Left renal pelvis (tissue), 4 donors: ENCODE data around the gene MRPL55. TPM values are rescaled to one million over a fixed set of nuclear protein-coding genes. Genes with fewer than 3 reads are reported as not detected.

ENCODE experiments used
- DNase-seq, 4 donors: peaks; one replicate each; pipeline ENCODE4 v3.0.0-alpha.2; 2013; ENCODE audit warnings: low read depth in 4 of 4, low spot score in 3 of 4
- polyA plus RNA-seq, 4 donors: library from polyadenylated mRNA; unstranded; fragments of 120-200 nt; gene quantifications; one replicate each; pipeline ENCODE4 v1.2.1, GENCODE V29; 2013; ENCODE audit not compliant: insufficient read length in 4 of 4

MRPL55 gene
- polyA plus RNA-seq, 4 donors, result 35.2 to 56.0 (median 39.1) TPM

- no peak for DNase-seq
These were observed 39.2 kb upstream of the MRPL55 start for GRCh38 chr1:228148196-228148861.

- DNase-seq, result no peak
These were observed 38.7 kb upstream of the MRPL55 start for GRCh38 chr1:228147768-228148167.

DNA sequence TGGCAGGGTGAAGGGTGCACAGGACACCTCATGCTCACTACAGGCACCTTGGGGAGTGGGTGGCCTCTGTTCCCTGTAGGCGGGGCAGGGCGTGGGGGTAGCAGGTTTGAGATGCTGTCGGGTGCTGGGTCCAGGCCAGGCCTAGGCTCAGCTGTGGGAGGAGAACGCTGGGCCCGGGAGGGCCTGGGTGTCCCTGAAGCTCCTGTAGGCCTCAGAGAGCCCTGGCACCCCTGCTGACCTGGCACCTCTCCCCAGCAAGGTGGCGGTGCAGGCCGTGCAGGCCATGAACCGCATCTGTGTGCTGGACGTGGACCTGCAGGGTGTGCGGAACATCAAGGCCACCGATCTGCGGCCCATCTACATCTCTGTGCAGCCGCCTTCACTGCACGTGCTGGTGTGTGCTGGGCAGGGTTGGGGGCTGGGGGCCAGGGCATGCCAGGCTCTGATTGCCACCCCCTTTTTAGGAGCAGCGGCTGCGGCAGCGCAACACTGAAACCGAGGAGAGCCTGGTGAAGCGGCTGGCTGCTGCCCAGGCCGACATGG, 38.1 kb upstream of the MRPL55 start:
- no peak for DNase-seq

DNA sequence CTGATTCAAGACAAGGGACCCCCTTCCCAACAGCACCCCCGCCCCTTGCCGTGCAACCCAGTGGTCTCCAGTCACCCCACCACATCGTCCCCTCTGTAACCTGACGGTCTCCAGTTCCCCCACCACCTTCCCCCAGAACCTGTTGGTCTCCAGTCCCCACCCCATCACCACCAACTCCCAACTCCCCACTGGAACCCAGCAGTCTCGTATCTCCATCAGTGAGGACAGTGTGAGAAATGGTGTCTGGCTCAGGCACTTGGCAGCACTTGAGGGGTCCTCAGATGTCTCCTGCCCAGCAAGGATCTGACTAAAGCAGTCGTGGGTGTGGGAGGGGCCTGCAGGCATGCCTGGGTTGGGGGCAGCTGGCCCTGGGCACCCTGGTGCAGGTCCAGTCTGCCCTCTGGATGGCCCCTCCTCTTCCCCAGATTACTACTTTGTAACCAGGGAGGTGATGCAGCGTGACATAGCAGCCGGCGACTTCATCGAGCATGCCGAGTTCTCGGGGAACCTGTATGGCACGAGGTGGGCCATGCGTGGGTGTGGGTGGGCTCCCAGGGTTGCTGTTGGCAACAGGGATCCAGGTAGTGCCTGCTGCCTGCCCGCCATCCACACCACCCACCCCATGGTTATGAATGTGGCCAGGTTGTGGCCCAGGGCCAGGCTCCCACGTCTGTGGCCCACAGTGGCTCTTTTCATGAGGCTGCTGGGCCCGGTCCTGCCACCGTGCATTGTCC, 37.5 kb upstream of the MRPL55 start:
- no peak for DNase-seq

DNA sequence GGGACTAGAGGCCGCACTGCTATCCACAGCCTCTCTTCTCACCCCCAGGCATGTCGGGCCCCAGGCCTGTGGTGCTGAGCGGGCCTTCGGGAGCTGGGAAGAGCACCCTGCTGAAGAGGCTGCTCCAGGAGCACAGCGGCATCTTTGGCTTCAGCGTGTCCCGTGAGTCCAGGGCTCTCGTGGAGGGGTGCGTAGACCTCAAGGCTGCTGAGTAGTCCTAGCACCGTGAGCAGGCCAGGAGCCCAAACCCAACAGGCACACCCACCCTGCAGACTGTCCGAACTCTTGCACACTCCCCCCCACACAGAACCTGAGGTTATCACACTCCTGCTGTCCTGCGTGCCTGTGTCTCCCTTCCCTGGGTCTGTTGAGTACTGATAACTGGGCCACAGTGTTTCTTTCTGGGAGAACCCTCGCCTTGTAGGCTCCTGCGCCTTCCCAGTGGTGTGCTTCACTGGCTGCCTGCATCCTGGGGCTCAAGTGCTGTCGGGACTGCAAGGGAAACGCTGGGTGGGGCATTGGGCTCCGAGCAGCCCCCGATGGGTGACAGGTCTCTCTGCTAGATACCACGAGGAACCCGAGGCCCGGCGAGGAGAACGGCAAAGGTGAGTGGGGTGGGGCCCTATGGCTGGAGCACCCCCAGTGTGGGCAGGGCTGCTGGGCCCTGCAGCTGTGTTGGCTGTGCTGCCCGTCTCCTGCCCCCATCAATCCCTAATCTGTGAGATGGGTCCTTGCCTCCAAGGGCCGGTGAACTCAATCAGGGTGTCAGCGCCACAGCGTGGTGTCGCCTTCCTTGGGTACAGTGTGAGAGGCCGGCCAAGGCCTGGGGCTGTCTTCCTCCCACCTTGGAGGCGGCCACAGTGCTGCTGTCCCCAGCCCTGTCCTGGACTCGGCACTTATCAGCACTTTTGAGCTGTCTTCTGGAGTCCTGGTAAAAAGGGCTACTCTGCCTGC, 36.6 kb upstream of the MRPL55 start:
- no peak for DNase-seq

DNA sequence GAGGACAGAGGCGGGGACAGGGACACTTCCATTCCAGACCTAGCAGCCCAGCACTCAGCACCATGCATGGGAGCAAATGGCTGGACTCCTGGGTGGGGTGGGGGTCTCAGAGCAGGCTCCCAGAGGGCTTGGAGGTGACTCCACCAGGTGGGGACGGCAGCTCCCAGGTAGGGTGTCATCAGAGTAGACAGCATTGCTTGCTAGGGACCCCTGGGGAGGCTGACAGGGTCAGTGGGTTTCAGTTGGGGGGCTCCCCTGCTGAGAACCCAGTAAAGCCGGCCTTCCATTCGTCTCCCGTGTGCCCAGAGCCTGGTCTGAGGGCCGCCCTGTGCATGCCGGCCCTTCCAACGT, 35.9 kb upstream of the MRPL55 start:
- DNase-seq, result no peak

DNA sequence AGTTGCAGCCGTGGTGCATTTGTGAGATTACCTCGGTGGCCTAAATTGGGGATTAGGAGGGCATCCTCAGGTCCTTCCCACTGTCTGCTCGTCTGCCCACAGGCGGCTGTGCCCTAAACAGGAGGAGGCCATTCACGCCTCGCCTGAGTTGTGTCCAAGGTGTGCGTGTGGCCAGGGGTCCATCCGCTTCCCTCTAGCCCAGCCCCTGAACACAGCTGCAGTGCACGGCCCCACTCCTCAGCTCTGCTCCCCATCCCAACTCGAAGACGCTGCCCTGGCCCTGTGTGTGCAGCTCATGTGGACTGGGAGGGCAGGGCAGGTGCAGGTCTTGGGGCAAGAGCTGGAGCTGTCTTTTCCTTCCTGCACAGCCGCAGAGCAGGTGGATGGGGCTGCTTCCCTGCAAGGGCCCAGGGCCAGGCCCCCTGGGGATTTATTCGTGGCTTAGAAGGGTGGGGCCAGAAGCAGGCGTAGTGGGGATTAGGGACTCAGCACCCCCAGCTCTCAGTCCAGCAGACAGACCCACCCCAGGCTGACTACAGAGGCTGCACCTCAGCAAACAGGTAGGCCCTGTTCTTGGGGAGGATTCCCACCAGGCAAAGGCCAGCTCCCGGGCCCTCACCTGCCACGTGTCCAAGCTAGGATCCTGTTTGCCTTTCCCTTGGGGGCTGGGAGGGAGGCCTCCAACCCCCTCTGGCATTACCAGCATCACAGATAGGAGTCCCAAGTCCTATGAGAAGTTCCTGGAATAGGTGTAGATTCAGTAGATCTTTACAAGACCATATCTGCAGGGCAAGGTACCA, 35.3 kb upstream of the MRPL55 start:
- DNase-seq, result no peak

DNA sequence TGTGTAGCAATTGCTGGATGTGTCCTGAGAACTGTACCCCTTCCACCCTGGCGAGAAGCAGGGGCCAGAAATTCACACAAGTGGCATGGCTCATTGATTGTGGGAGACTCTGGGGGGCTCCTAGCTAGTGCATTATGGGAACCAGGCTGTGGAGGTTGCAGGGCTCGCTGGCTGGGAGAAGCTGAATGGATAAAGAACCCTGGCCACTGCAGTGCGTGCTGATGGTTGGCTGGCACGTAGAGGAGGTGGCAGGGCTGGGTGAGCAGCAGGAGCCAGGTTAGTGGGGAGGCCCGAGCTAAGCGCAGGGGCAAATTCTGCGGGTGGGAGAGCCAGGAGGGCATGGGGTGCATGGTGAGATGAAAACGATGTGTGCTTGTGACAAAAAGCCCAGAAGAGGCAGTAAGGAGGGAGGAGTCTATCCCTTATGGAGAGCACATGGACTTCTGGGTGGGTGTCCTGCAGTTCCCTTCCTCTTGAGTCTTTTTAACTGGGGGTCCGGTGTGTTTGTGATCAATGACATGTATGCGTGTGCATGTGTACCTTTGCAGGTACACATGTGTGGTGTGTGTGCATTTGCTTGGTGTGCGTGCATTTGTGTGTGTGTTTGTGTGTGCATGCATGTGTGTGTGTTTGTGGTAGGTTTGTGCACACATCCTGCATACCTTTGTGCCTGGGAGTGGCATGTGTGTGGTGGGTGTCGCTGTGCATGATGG, 34.5 kb upstream of the MRPL55 start:
- DNase-seq, result no peak

GRCh38 chr1:228142701-228143136, 33.6 kb upstream of the MRPL55 start:
- no peak for DNase-seq

DNA sequence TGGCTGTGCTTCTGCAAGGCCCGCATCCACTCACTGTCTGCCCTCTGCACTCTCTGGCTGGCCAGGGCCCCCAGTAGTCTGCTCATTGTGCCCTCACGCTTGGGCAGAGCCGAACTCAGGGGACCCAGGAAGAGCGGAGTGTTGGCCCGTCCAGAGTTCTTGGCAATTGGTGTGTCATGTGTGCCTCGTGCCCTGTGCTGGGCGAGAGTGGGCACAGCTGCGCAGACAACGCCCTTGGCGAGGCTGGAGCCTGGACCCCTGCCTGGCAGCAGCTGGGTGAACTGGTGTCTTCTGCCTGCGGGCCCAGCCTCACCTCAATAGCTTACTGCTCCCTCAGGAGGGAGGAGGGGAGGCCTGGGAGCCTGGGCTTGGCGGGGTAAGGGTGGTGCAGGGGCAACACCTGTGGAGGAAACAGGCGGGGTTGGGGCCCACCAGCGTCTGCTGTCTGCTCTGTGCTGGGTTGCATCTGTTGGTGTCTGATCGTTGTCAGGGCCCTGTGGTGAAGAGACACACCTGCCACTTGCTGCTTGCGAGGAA, 33.1 kb upstream of the MRPL55 start:
- DNase-seq, result no peak

DNA sequence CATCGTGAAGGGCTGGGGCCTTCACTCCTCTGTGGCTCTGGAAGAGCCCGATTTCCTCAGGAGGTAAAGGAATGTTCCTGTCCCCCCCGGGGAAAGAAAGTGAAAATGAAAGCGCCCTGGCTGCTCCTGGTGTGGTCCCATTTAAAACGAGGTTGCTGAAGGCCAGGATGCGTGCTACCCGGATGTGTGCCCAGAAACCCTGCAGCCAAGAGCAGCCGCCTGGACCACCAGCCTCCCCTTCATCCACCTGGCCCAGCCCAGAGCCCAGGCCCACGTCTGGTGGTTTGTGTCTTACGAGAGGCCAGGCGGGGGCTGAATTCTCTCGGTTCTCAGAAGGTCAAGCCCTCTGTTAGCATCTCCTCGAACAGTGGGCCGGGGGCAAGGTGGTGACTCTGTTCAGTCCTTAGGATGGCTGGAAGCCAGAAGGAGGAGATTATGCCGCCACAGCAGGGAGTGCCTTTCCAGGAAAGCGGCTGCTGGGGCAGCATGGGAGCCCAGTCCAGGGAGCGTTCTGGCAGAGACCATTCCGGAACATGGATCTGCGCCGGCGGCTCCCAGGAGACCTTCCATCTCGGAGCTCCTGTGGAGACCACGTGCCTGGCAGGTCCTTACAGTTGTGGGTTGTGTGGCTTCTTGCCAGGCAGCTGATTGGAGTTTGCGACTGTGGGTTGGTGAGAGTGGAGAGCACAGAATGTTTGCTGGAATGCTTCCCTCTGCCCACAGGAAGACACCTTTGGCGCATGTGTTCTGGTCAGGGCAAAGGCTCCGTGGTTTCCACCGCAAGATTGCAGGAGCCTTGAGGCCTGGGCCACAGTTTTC, 32.3 kb upstream of the MRPL55 start:
- DNase-seq, result no peak

GRCh38 chr1:228140724-228141225, 31.7 kb upstream of the MRPL55 start:
- no peak for DNase-seq

- peak; percentile 92 to 95 (median 94) for DNase-seq
These were observed 31.0 kb upstream of the MRPL55 start, which contains the start of gene GUK1 for GRCh38 chr1:228139931-228140723. Gene GUK1 (plus strand): TSS chr1:228140279. CDS start chr1:228140303, 24 bp downstream.

GRCh38 chr1:228139406-228139930, 30.4 kb upstream of the MRPL55 start:
- DNase-seq, result no peak

DNA sequence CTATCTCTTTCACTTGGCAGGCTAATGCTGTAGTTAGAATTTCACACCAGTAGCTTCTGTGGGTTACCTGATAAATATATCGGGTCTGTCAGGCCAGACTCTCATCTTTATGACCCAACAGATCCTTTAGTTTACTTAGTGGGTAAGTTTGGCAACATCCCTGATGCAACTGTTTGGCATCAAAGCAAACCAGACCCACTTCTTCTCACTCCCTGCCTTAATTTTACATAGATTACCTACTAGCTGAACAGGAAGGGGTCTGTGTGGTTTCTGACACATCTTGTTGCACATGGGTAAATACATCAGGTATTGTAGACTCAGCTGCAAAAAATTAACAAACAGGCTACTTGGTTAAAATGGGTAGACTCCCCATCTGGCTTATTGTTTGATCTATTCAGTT, 27.8 kb upstream of the MRPL55 start:
- no peak for DNase-seq

- no peak for DNase-seq
These were observed 25.5 kb upstream of the MRPL55 start for GRCh38 chr1:228134591-228134990.

GRCh38 chr1:228131766-228132165, 22.7 kb upstream of the MRPL55 start:
- no peak for DNase-seq
